Adipocyte (in vitro differentiated cells): ENCODE measurements around the gene S100A7.
"Not testable (repeated sequence)": the region's sequence is repeated elsewhere in the genome, so short reads cannot be mapped to it uniquely, and the experiment has no call there.

ENCODE experiments used
- DNase-seq: peaks from one replicate; pipeline ENCODE4 v3.0.0-alpha.2; 2015; ENCODE audit warnings: low read depth
- H3K27me3 ChIP-seq: replicated peaks from 2 replicates; pipeline ENCODE4 v1.7.0; 2013; ENCODE audit warnings: mild to moderate bottlenecking, low read length, moderate library complexity; ENCODE audit not compliant: control insufficient read depth, insufficient read depth
- H3K36me3 ChIP-seq: 2 replicates; pipeline ENCODE4 v1.7.0; 2013; ENCODE audit warnings: low read length, mild to moderate bottlenecking, moderate library complexity; ENCODE audit not compliant: control insufficient read depth, insufficient read depth, severe bottlenecking
- H3K4me1 ChIP-seq: 2 replicates; pipeline ENCODE4 v1.7.0; 2013; ENCODE audit warnings: mild to moderate bottlenecking, low read length, moderate library complexity; ENCODE audit not compliant: control insufficient read depth, insufficient read depth
- H3K4me3 ChIP-seq: 2 replicates; pipeline ENCODE4 v1.7.0; 2013; ENCODE audit warnings: mild to moderate bottlenecking, low read length, moderate library complexity
- H3K9ac ChIP-seq: 2 replicates; pipeline ENCODE4 v1.7.0; 2013; ENCODE audit warnings: mild to moderate bottlenecking, low read length, moderate library complexity
- H3K9me3 ChIP-seq: 2 replicates; pipeline ENCODE4 v1.7.0; 2013; ENCODE audit warnings: mild to moderate bottlenecking, low read length, moderate library complexity; ENCODE audit not compliant: control insufficient read depth

Gene S100A7

DNA sequence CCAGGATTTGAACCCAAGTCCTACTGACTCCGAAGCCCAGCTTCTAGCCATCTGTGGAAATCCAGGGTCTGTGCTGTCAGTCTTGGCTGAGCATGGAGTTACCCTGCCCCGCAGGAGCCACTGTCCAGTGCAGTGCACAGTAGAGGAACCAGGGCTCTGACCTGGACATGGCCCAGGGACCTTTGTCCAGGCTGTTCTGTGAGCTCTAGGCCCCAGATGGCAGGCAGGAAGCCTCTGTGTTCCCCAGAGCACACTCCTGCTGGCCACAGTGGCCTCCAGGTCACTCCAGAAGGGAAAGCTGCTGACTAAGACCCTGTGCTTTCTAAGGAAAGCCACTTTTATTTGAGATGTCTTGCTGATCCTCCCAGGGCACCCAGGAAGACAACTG, 30.3 kb downstream of the S100A7 start:
- no peaks in the 10 kb centered on the region for H3K4me1 ChIP-seq
- H3K9ac ChIP-seq: no peak overlapping the region
- no peak for DNase-seq
- H3K4me3 ChIP-seq: no peak overlapping the region
- no peaks in the 10 kb centered on the region for H3K36me3 ChIP-seq
- H3K27me3 ChIP-seq: peaks cover 34% of the 10 kb centered on the region
- H3K9me3 ChIP-seq: no peaks in the 10 kb centered on the region

DNA sequence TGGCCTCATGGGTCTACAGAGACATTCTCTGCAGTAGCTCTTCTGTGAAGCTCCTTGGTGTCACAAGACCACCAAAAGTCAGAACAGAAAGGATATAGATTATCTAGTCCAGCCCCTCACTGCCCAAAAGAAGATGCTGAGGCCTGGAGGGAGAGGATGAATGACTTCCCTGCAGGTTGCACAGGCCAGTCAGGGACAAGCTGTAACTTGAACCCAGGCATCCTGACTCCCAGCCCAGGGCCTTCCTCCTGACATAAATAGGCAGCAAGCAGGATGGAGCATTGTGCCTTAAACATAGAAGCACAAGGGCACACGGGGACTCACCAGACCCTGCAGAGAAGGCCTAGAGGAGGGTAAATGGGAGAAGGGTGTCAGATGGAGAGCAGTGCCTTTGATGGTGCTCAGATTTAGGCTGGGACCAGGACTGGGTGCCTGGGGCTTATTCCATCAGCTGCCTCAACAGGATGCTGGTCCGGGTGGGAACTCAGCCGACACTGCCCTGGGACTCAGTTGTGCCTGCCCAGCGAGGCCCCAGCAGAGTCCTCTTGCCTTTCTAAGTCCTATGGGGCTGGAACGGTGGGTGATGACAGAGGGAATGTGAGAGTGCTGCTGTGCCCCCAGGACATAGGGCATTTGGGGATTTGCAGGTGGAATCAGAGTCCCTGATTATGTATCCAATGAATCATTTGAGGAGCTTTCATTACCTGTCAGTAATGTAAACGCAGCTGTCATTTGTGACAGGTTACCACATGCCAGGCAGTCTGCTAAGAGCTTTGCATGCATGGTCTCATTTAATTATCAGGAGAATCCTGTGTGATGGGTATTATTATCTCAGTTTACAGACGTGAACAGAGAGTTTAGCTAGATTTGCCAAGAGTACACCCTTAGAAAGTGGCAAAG, 30.9 kb downstream of the S100A7 start:
- Histone ChIP-seq H3K4me3 (no peak overlapping the region), H3K9ac (no peak overlapping the region), H3K9me3 (no peaks in the 10 kb centered on the region), H3K36me3 (no peaks in the 10 kb centered on the region), H3K4me1 (no peaks in the 10 kb centered on the region), H3K27me3 (peaks cover 29% of the 10 kb centered on the region)
- DNase-seq: no peak

DNA sequence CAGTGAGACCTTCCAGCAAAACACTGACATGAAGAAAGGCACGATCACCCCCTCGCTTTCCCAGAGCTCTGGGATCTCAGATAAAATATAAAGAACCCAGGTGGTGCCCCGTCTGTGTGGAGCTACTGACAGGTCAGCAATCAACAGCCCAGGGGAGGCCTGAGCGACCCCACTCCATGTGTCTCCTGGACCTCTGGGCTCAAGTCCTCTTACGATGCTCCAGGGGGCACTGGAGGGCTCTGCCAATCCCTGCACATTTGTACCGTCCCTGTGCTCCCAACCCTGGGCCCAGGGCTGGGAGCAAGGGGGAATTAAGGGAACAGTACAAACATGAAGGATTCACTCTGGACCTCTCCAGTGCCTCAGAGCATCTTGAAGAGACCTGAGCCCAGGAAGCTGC, 31.7 kb downstream of the S100A7 start:
- no peaks in the 10 kb centered on the region for H3K36me3 ChIP-seq
- no peak overlapping the region for H3K9ac ChIP-seq
- H3K9me3 ChIP-seq: no peaks in the 10 kb centered on the region
- no peaks in the 10 kb centered on the region for H3K4me1 ChIP-seq
- H3K4me3 ChIP-seq: no peak overlapping the region
- DNase-seq: no peak
- peaks cover 25% of the 10 kb centered on the region for H3K27me3 ChIP-seq

DNA sequence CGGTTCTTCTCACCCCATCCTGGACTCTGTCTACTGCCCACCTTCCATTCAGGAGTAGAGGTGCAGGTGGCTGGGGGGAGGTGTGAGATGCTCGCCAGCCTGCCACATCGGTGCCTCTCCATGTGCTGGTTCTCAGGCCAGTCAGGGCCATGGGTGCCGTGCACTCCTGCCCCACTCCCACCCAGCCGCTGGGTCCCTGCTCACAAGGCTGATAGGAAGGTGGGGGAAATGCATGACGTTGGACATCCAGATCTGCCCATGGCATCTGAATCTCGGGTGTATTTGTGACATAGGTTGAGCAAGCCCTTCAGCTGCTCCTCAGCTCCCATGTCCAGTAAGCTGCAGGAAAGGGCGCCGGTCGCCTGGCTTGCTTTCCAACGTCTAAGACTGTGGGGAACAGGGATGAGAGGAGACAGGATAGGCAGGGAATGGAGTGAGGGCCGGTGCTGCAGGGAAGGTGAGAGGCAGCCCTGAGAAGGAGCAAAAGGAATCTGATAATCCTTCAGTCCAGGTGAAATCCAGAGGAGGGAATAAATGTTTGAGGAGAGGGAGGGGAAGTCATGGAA, 32.3 kb downstream of the S100A7 start:
- no peaks in the 10 kb centered on the region for H3K4me1 ChIP-seq
- no peaks in the 10 kb centered on the region for H3K9me3 ChIP-seq
- no peak for DNase-seq
- H3K27me3 ChIP-seq: peaks cover 21% of the 10 kb centered on the region
- no peak overlapping the region for H3K4me3 ChIP-seq
- no peaks in the 10 kb centered on the region for H3K36me3 ChIP-seq
- H3K9ac ChIP-seq: no peak overlapping the region

DNA sequence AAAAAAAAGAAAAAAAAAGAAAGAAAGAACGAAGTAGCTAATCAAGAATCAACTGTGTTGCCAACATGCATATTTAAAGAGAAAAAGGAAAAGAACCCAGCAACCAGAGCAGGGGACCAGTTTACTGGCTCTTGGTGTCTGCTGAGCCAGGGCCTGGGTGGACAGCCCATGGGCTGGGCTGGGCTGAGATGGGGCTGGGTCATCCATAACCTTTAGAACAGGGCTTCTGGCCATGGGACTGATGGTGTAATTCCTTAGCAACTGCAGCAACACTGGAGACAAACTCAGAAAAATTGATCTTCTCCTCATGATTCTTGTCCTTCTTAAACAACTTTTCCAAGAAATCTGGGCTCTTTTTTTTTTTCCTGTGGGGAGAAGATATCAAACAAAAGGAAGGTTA, 33.6 kb downstream of the S100A7 start:
- Histone ChIP-seq H3K4me1 (no peaks in the 10 kb centered on the region), H3K9me3 (no peaks in the 10 kb centered on the region), H3K4me3 (no peak overlapping the region), H3K36me3 (no peaks in the 10 kb centered on the region), H3K27me3 (peaks cover 14% of the 10 kb centered on the region), H3K9ac (no peak overlapping the region)
- DNase-seq: no peak

DNA sequence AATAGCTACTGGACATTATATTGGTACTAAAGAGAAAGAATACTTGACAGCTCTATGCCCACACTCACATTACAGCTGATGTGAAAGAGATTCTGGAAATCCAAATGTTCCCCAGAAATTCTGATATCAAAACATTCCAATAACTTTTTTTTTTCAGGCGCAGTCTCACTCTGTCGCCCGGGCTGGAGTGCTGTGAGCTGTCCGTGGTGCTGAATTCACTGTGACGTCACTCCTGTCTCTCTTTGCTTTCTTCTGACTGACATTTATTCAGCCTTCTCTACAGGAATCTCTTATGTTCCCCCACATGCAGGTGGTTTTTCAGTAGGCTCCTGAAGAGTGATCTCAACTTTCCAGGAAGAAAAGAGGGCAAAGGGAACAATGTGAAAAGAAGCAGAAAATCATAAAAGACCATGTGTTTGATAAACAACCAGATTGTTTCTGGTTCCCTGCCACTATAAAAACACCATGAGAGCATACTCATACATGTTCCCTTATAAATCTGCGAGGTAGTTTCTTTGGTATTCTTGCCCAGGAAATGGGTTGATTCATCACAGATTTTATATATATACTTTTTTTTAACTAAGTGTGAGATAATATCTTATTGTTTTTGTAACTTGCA, 37.9 kb downstream of the S100A7 start:
- peaks cover 22% of the 10 kb centered on the region for H3K27me3 ChIP-seq
- H3K36me3 ChIP-seq: no peaks in the 10 kb centered on the region
- H3K4me3 ChIP-seq: no peak overlapping the region
- no peak overlapping the region for H3K9ac ChIP-seq
- DNase-seq: peak; percentile 76
- H3K9me3 ChIP-seq: no peaks in the 10 kb centered on the region
- no peaks in the 10 kb centered on the region for H3K4me1 ChIP-seq

DNA sequence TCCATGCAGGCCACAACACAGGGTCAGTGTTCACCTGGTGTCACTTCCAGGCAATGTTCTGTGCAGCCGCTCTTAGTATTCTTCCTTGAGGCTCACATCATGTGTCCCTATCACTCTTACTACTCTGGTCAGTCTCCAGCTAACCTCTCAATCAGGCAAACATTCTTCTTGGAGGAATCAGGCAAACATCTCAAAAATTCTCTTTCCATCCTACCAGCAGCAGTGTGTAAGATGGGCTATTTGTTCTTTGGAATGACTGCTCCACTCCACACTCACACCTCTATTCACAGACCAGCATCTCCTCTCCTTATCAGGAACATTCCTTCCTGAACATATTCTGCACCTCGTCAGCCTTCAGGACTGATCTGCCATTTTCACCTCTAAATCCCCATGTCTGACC, 40.1 kb downstream of the S100A7 start:
- peaks cover 18% of the 10 kb centered on the region for H3K27me3 ChIP-seq
- no peaks in the 10 kb centered on the region for H3K4me1 ChIP-seq
- H3K36me3 ChIP-seq: no peaks in the 10 kb centered on the region
- DNase-seq: no peak
- no peaks in the 10 kb centered on the region for H3K9me3 ChIP-seq
- H3K9ac ChIP-seq: no peak overlapping the region
- no peak overlapping the region for H3K4me3 ChIP-seq

DNA sequence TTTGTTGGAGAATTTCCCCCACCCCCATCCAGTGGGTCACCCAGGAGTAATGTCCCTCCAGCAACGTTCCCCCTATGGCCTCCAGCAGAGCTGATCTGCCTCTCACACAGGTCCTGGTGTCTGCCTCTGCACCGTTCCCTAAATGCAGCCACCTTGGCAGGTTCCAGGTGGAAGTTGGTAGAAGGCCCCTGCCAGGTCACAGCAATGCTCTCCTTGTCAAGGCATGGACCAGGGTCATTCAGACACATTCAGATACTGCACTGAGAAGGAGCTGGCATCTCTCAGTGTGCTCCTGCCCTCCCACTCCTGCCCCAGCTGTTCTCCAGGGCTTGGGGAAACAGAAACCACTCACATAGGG, 41.0 kb downstream of the S100A7 start:
- not testable (repeated sequence) for H3K4me3 ChIP-seq, DNase-seq

DNA sequence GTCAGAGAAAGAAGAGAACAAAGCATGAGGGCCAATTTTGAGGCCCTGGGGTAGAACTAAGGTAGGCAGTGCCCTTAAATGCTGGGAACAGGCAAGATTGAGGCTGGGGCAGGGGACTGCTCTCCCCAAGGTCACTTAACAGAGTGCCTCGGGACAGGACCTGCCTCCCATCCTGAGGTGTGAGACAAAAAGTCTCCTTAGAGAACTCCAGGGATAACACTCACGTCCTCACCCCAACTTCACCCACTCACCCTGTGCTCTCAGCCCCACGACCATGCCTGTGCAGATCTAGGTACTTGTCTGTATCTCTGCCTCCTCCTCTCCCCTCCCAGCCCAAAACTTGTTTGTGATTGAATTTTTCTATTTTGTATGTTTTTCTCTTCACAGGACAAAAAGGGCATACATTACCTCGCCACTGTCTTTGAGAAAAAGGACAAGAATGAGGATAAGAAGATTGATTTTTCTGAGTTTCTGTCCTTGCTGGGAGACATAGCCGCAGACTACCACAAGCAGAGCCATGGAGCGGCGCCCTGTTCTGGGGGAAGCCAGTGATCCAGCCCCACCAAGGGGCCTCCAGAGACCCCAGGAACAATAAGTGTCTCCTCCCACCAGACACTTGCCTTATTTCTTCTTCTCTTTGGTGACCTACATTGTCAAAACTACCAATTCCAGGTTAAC, 41.6 kb downstream of the S100A7 start:
- not testable (repeated sequence) for DNase-seq, H3K9me3 ChIP-seq, H3K36me3 ChIP-seq, H3K4me1 ChIP-seq, H3K4me3 ChIP-seq, H3K9ac ChIP-seq
- peaks cover 18% of the 10 kb centered on the region for H3K27me3 ChIP-seq

More for the DNA sequence above, 41.0 kb downstream of the S100A7 start:
- not testable (repeated sequence) for H3K36me3 ChIP-seq, H3K9me3 ChIP-seq, H3K4me1 ChIP-seq, H3K9ac ChIP-seq
- peaks cover 18% of the 10 kb centered on the region for H3K27me3 ChIP-seq

DNA sequence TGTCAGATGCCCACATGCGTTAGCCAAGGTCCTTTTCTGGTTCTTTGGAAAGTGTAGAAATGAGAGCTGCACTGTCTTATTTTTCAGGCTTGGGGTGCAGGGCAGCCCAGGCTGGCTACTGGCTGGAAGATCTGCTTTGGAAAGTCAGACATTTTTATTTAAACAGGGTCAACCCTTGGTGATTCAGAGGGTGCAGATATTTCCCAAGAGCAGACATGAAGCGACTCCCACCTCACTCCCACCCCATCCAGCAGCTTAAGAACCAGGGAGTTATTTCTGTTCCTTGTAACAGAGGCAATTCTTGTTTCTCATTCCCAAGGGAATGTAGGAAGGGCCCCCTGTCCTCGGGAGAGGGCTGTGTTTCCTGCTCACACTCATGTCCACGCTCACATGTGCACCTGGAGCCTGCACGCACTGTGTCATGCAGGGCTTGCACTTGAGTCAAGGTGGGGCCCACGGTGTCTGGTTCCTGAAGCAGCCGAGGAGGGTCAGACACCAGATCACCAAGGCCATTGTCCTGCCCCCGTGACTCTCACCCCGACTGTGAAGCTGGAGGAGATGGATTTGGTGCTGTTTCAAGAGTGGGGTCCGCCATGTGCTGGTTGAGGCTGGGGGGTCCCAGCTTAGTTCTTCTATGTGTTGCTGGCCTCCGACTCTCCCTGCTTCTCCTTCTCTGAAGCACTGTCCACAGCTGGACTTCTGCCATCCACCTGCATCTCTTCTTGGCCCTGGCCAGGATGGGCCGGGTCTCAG, 43.1 kb downstream of the S100A7 start:
- no peak overlapping the region for H3K9ac ChIP-seq
- no peak for DNase-seq
- no peak overlapping the region for H3K4me3 ChIP-seq
- H3K36me3 ChIP-seq: no peaks in the 10 kb centered on the region
- peaks cover 18% of the 10 kb centered on the region for H3K27me3 ChIP-seq
- no peaks in the 10 kb centered on the region for H3K4me1 ChIP-seq
- H3K9me3 ChIP-seq: no peaks in the 10 kb centered on the region
